ENCODE data around the gene NLRP4. TPM values are rescaled to one million over a fixed set of nuclear protein-coding genes. Genes with fewer than 3 reads are reported as not detected.

Gene NLRP4
- total and polyA plus RNA-seq, 2 of the 4 experiments (the other 2 are of a cell fraction) = not detected

DNA sequence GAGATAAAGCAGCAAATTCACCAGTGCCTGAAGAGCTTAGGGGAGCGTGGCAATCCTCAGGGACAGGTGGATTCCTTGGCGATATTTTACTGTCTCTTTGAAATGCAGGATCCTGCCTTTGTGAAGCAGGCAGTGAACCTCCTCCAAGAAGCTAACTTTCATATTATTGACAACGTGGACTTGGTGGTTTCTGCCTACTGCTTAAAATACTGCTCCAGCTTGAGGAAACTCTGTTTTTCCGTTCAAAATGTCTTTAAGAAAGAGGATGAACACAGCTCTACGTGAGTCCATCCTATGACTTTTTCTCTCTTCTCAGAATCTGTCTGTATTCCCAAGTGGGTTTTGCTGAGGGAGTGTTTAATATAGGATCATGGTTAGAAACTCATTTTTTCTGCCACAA is 22.6 kb downstream of the NLRP4 start:
- dilution Hi-C loops (cut with HindIII; ENCODE audit: low sequenced_read_pairs, unreplicated experiment) (no loop called here), in situ Hi-C loops (cut with MboI; ENCODE audit: low sequenced_read_pairs) (no loop called here), intact Hi-C loops (cut with micrococcal nuclease) (no loop called here)
- WGBS, 2 experiments (ENCODE audit: extremely low coverage in 2 of 2, insufficient read length in 1 of 2) = 30% methylated on average over 2 of the region's 5 CpGs; no CpG with 5 or more reads in 1 of the 2 experiments
- no peak overlapping the region for H4K8ac ChIP-seq (ENCODE audit: low read depth in 2 of 2, low read length in 2 of 2)
- no peak overlapping the region for H3K18ac ChIP-seq (ENCODE audit: low read depth, low read length)
- H3K4me1 ChIP-seq (ENCODE audit: control insufficient read depth, insufficient read depth, low read length) = no peaks in the 10 kb centered on the region
- no peak overlapping the region for H3K14ac ChIP-seq (replicated peaks; ENCODE audit: low read depth, low read length)
- ATAC-seq (ENCODE audit: low read depth) (no peak), DNase-seq (no peak)
- H3K9me3 ChIP-seq (ENCODE audit: control insufficient read depth, insufficient read depth, low read length) = peaks cover 41% of the 10 kb centered on the region
- no TSS peak for BruUV-seq (replicated peaks)
- no peak overlapping the region for H3K9ac ChIP-seq (ENCODE audit: low read depth, low read length)
- H2AFZ ChIP-seq (replicated peaks; ENCODE audit: low read length, poor library complexity) = no peak overlapping the region
- H2BK20ac ChIP-seq (ENCODE audit: low read depth, low read length) = no peak overlapping the region
- H2BK15ac ChIP-seq (ENCODE audit: low read depth, low read length) = no peak overlapping the region
- H2BK120ac ChIP-seq (ENCODE audit: low read depth, low read length) = no peak overlapping the region
- H2AK5ac ChIP-seq (ENCODE audit: low read depth, low read length) = no peak overlapping the region
- H4K5ac ChIP-seq (ENCODE audit: low read depth, low read length) = no peak overlapping the region
- H3K4me3 ChIP-seq (ENCODE audit: insufficient read depth, low read depth, low read length) = no peak overlapping the region
- no peak overlapping the region for H3K4me2 ChIP-seq (ENCODE audit: low read depth, low read length)
- ChIA-PET CTCF (no interaction called here), POLR2A (ENCODE audit: unreplicated experiment) (no interaction called here)
- no peak overlapping the region for H3K56ac ChIP-seq (ENCODE audit: extremely low read depth, insufficient read depth, low read length)
- H3K27me3 ChIP-seq (ENCODE audit: control insufficient read depth, insufficient read depth, low read length) = no peaks in the 10 kb centered on the region
- H3K27ac ChIP-seq (ENCODE audit: insufficient read depth, low read length) = no peak overlapping the region
- no peak overlapping the region for H3K23ac ChIP-seq (ENCODE audit: low read depth, low read length)
- no peak overlapping the region for H4K91ac ChIP-seq (ENCODE audit: insufficient read depth, low read depth, low read length)
- H4K20me1 ChIP-seq (ENCODE audit: insufficient read depth, low read length) = no peaks in the 10 kb centered on the region
- no peak overlapping the region for H2BK5ac ChIP-seq (ENCODE audit: low read depth, low read length, poor library complexity, severe bottlenecking)
- H3K36me3 ChIP-seq (ENCODE audit: control insufficient read depth, insufficient read depth, low read length) = no peaks in the 10 kb centered on the region
- TF ChIP-seq RCOR1 (IDR thresholded peaks at IDR 0.05; ENCODE audit: insufficient replicate concordance, low read length) (no peak), CEBPB (IDR thresholded peaks at IDR 0.05; ENCODE audit: low read depth, low read length) (no peak), FOS (IDR thresholded peaks at IDR 0.05; ENCODE audit: low read depth, low read length) (no peak), RAD21 (IDR thresholded peaks at IDR 0.05; ENCODE audit: low read length) (no peak), RFX5 (IDR thresholded peaks at IDR 0.05; ENCODE audit: low read depth, low read length) (no peak), SMC3 (IDR thresholded peaks at IDR 0.05; ENCODE audit: low read depth, low read length) (no peak), MXI1 (IDR thresholded peaks at IDR 0.05; ENCODE audit: borderline replicate concordance, low read depth, low read length) (no peak), NFE2L2 (IDR thresholded peaks at IDR 0.05; ENCODE audit: low read depth, low read length) (no peak), BHLHE40 (IDR thresholded peaks at IDR 0.05; ENCODE audit: low read depth, low read length) (no peak), MAFK (IDR thresholded peaks at IDR 0.05; ENCODE audit: low read depth, low read length) (no peak)
- TF ChIP-seq, protein P1, sequence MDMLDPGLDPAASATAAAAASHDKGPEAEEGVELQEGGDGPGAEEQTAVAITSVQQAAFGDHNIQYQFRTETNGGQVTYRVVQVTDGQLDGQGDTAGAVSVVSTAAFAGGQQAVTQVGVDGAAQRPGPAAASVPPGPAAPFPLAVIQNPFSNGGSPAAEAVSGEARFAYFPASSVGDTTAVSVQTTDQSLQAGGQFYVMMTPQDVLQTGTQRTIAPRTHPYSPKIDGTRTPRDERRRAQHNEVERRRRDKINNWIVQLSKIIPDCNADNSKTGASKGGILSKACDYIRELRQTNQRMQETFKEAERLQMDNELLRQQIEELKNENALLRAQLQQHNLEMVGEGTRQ (IDR thresholded peaks at IDR 0.05; ENCODE audit: low read depth, low read length) = no peak
- TF ChIP-seq, protein P2, sequence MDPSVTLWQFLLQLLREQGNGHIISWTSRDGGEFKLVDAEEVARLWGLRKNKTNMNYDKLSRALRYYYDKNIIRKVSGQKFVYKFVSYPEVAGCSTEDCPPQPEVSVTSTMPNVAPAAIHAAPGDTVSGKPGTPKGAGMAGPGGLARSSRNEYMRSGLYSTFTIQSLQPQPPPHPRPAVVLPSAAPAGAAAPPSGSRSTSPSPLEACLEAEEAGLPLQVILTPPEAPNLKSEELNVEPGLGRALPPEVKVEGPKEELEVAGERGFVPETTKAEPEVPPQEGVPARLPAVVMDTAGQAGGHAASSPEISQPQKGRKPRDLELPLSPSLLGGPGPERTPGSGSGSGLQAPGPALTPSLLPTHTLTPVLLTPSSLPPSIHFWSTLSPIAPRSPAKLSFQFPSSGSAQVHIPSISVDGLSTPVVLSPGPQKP (IDR thresholded peaks at IDR 0.05; ENCODE audit: borderline replicate concordance, low read depth, low read length) = no peak
- H3K9me1 ChIP-seq (ENCODE audit: insufficient read depth, low read length) = no peaks in the 10 kb centered on the region
- H2AK9ac ChIP-seq (replicated peaks; ENCODE audit: low read depth, low read length, poor library complexity) = no peak overlapping the region
- no peaks in the 10 kb centered on the region for H3K79me1 ChIP-seq (ENCODE audit: low read depth in 1 of 2, low read length in 2 of 2)
- no peak overlapping the region for H3K4ac ChIP-seq (ENCODE audit: low read depth, low read length)
